ENCODE results near the gene LOXHD1.

The LOXHD1 gene

GRCh38 chr18:46570134-46570533 lies 86.9 kb downstream of the LOXHD1 start:
- H3K27ac ChIP-seq (ENCODE audit: insufficient read depth, low read length, poor library complexity, severe bottlenecking) = no peak overlapping the region

GRCh38 chr18:46569211-46569610 lies 87.8 kb downstream of the LOXHD1 start:
- Histone ChIP-seq H3K9me3 (ENCODE audit: control insufficient read depth, low read length) (no peaks in the 10 kb centered on the region), H3K27ac (ENCODE audit: insufficient read depth, low read length, poor library complexity, severe bottlenecking) (no peak overlapping the region), H3K36me3 (ENCODE audit: control insufficient read depth, insufficient read depth, low read length) (no peaks in the 10 kb centered on the region), H3K4me3 (ENCODE audit: insufficient read depth, low read depth, low read length, poor library complexity, severe bottlenecking) (no peak overlapping the region), H3K27me3 (replicated peaks; ENCODE audit: control insufficient read depth, insufficient read depth, low read length, poor library complexity, severe bottlenecking) (no peaks in the 10 kb centered on the region), H3K4me1 (ENCODE audit: control insufficient read depth, insufficient read depth, low read length, poor library complexity, severe bottlenecking) (no peaks in the 10 kb centered on the region)
- no peak for DNase-seq

More at GRCh38 chr18:46570134-46570533, 86.9 kb downstream of the LOXHD1 start:
- no peak overlapping the region for H3K4me3 ChIP-seq (ENCODE audit: insufficient read depth, low read depth, low read length, poor library complexity, severe bottlenecking)
- H3K9me3 ChIP-seq (ENCODE audit: control insufficient read depth, low read length) = no peaks in the 10 kb centered on the region
- no peak for DNase-seq
- no peaks in the 10 kb centered on the region for H3K4me1 ChIP-seq (ENCODE audit: control insufficient read depth, insufficient read depth, low read length, poor library complexity, severe bottlenecking)
- no peaks in the 10 kb centered on the region for H3K36me3 ChIP-seq (ENCODE audit: control insufficient read depth, insufficient read depth, low read length)
- H3K27me3 ChIP-seq (replicated peaks; ENCODE audit: control insufficient read depth, insufficient read depth, low read length, poor library complexity, severe bottlenecking) = no peaks in the 10 kb centered on the region

GRCh38 chr18:46567196-46567595 lies 89.8 kb downstream of the LOXHD1 start:
- DNase-seq = no peak
- Histone ChIP-seq H3K4me3 (ENCODE audit: insufficient read depth, low read depth, low read length, poor library complexity, severe bottlenecking) (no peak overlapping the region), H3K27ac (ENCODE audit: insufficient read depth, low read length, poor library complexity, severe bottlenecking) (no peak overlapping the region), H3K36me3 (ENCODE audit: control insufficient read depth, insufficient read depth, low read length) (no peaks in the 10 kb centered on the region), H3K9me3 (ENCODE audit: control insufficient read depth, low read length) (no peaks in the 10 kb centered on the region), H3K27me3 (replicated peaks; ENCODE audit: control insufficient read depth, insufficient read depth, low read length, poor library complexity, severe bottlenecking) (no peaks in the 10 kb centered on the region), H3K4me1 (ENCODE audit: control insufficient read depth, insufficient read depth, low read length, poor library complexity, severe bottlenecking) (no peaks in the 10 kb centered on the region)

GRCh38 chr18:46566111-46566510 lies 90.9 kb downstream of the LOXHD1 start:
- no peaks in the 10 kb centered on the region for H3K27me3 ChIP-seq (replicated peaks; ENCODE audit: control insufficient read depth, insufficient read depth, low read length, poor library complexity, severe bottlenecking)
- H3K4me1 ChIP-seq (ENCODE audit: control insufficient read depth, insufficient read depth, low read length, poor library complexity, severe bottlenecking) = no peaks in the 10 kb centered on the region
- H3K4me3 ChIP-seq (ENCODE audit: insufficient read depth, low read depth, low read length, poor library complexity, severe bottlenecking) = no peak overlapping the region
- DNase-seq = no peak
- H3K27ac ChIP-seq (ENCODE audit: insufficient read depth, low read length, poor library complexity, severe bottlenecking) = no peak overlapping the region
- no peaks in the 10 kb centered on the region for H3K9me3 ChIP-seq (ENCODE audit: control insufficient read depth, low read length)
- no peaks in the 10 kb centered on the region for H3K36me3 ChIP-seq (ENCODE audit: control insufficient read depth, insufficient read depth, low read length)

- H3K4me3 ChIP-seq (ENCODE audit: insufficient read depth, low read depth, low read length, poor library complexity, severe bottlenecking) = no peak overlapping the region
- H3K9me3 ChIP-seq (ENCODE audit: control insufficient read depth, low read length) = no peaks in the 10 kb centered on the region
- H3K27ac ChIP-seq (ENCODE audit: insufficient read depth, low read length, poor library complexity, severe bottlenecking) = no peak overlapping the region
- H3K4me1 ChIP-seq (ENCODE audit: control insufficient read depth, insufficient read depth, low read length, poor library complexity, severe bottlenecking) = no peaks in the 10 kb centered on the region
- H3K27me3 ChIP-seq (replicated peaks; ENCODE audit: control insufficient read depth, insufficient read depth, low read length, poor library complexity, severe bottlenecking) = no peaks in the 10 kb centered on the region
- H3K36me3 ChIP-seq (ENCODE audit: control insufficient read depth, insufficient read depth, low read length) = no peaks in the 10 kb centered on the region
- no peak for DNase-seq
Observed at GRCh38 chr18:46565256-46565655, 91.8 kb downstream of the LOXHD1 start.

- H3K36me3 ChIP-seq (ENCODE audit: control insufficient read depth, insufficient read depth, low read length) = no peaks in the 10 kb centered on the region
Observed at GRCh38 chr18:46563317-46563716, 93.7 kb downstream of the LOXHD1 start.

GRCh38 chr18:46562674-46563192 lies 94.3 kb downstream of the LOXHD1 start:
- H3K9me3 ChIP-seq (ENCODE audit: control insufficient read depth, low read length) = no peaks in the 10 kb centered on the region
- no peak overlapping the region for H3K4me3 ChIP-seq (ENCODE audit: insufficient read depth, low read depth, low read length, poor library complexity, severe bottlenecking)
- DNase-seq = no peak
- no peaks in the 10 kb centered on the region for H3K4me1 ChIP-seq (ENCODE audit: control insufficient read depth, insufficient read depth, low read length, poor library complexity, severe bottlenecking)
- no peak overlapping the region for H3K27ac ChIP-seq (ENCODE audit: insufficient read depth, low read length, poor library complexity, severe bottlenecking)
- H3K27me3 ChIP-seq (replicated peaks; ENCODE audit: control insufficient read depth, insufficient read depth, low read length, poor library complexity, severe bottlenecking) = no peaks in the 10 kb centered on the region
- H3K36me3 ChIP-seq (ENCODE audit: control insufficient read depth, insufficient read depth, low read length) = no peaks in the 10 kb centered on the region

More at GRCh38 chr18:46563317-46563716, 93.7 kb downstream of the LOXHD1 start:
- Histone ChIP-seq H3K4me3 (ENCODE audit: insufficient read depth, low read depth, low read length, poor library complexity, severe bottlenecking) (no peak overlapping the region), H3K27me3 (replicated peaks; ENCODE audit: control insufficient read depth, insufficient read depth, low read length, poor library complexity, severe bottlenecking) (no peaks in the 10 kb centered on the region), H3K4me1 (ENCODE audit: control insufficient read depth, insufficient read depth, low read length, poor library complexity, severe bottlenecking) (no peaks in the 10 kb centered on the region), H3K9me3 (ENCODE audit: control insufficient read depth, low read length) (no peaks in the 10 kb centered on the region), H3K27ac (ENCODE audit: insufficient read depth, low read length, poor library complexity, severe bottlenecking) (no peak overlapping the region)
- DNase-seq = no peak

GRCh38 chr18:46560671-46561045 lies 96.4 kb downstream of the LOXHD1 start:
- Histone ChIP-seq H3K27me3 (replicated peaks; ENCODE audit: control insufficient read depth, insufficient read depth, low read length, poor library complexity, severe bottlenecking) (no peaks in the 10 kb centered on the region), H3K27ac (ENCODE audit: insufficient read depth, low read length, poor library complexity, severe bottlenecking) (no peak overlapping the region), H3K4me1 (ENCODE audit: control insufficient read depth, insufficient read depth, low read length, poor library complexity, severe bottlenecking) (no peaks in the 10 kb centered on the region), H3K36me3 (ENCODE audit: control insufficient read depth, insufficient read depth, low read length) (no peaks in the 10 kb centered on the region), H3K9me3 (ENCODE audit: control insufficient read depth, low read length) (no peaks in the 10 kb centered on the region), H3K4me3 (ENCODE audit: insufficient read depth, low read depth, low read length, poor library complexity, severe bottlenecking) (no peak overlapping the region)
- no peak for DNase-seq

GRCh38 chr18:46559946-46560670 lies 96.9 kb downstream of the LOXHD1 start:
- Histone ChIP-seq H3K4me3 (ENCODE audit: insufficient read depth, low read depth, low read length, poor library complexity, severe bottlenecking) (no peak overlapping the region), H3K27me3 (replicated peaks; ENCODE audit: control insufficient read depth, insufficient read depth, low read length, poor library complexity, severe bottlenecking) (no peaks in the 10 kb centered on the region), H3K4me1 (ENCODE audit: control insufficient read depth, insufficient read depth, low read length, poor library complexity, severe bottlenecking) (no peaks in the 10 kb centered on the region), H3K9me3 (ENCODE audit: control insufficient read depth, low read length) (no peaks in the 10 kb centered on the region), H3K27ac (ENCODE audit: insufficient read depth, low read length, poor library complexity, severe bottlenecking) (no peak overlapping the region), H3K36me3 (ENCODE audit: control insufficient read depth, insufficient read depth, low read length) (no peaks in the 10 kb centered on the region)
- DNase-seq = no peak

GRCh38 chr18:46559296-46559695 lies 97.7 kb downstream of the LOXHD1 start:
- Histone ChIP-seq H3K4me1 (ENCODE audit: control insufficient read depth, insufficient read depth, low read length, poor library complexity, severe bottlenecking) (no peaks in the 10 kb centered on the region), H3K27me3 (replicated peaks; ENCODE audit: control insufficient read depth, insufficient read depth, low read length, poor library complexity, severe bottlenecking) (no peaks in the 10 kb centered on the region), H3K36me3 (ENCODE audit: control insufficient read depth, insufficient read depth, low read length) (no peaks in the 10 kb centered on the region), H3K4me3 (ENCODE audit: insufficient read depth, low read depth, low read length, poor library complexity, severe bottlenecking) (no peak overlapping the region), H3K27ac (ENCODE audit: insufficient read depth, low read length, poor library complexity, severe bottlenecking) (no peak overlapping the region), H3K9me3 (ENCODE audit: control insufficient read depth, low read length) (no peaks in the 10 kb centered on the region)
- no peak for DNase-seq

All from effector memory CD4-positive, alpha-beta T cell (primary cell).